IMR-90 (cell line): ENCODE results near the gene ORC5. TPM values are rescaled to one million over a fixed set of nuclear protein-coding genes. Genes with fewer than 3 reads are reported as not detected.

Experiments
- ATAC-seq: fragments of 200-7000 bp; cut with Tn5 transposase; 2 replicates; pipeline ENCODE4 v1.9.1; 2020; ENCODE audit warnings: low read depth, mild to moderate bottlenecking, moderate library complexity
- BruUV-seq: library from RNA; stranded (reverse); fragments of 400-500 nt; replicated peaks from 2 replicates; lab custom pipeline; 2021; lab: Mats Ljungman, UMichigan
- CTCF ChIA-PET: fragments of 300-600 bp; formaldehyde crosslinking; extraction: SDS; loops from one replicate; lab custom pipeline; 2021; ENCODE audit warnings: antibody characterized with exemption; lab: Yijun Ruan, JAX
- POLR2A ChIA-PET: fragments of 300-600 bp; sonication (Branson Sonifier 250); formaldehyde crosslinking; loops from one replicate; lab custom pipeline; 2022; ENCODE audit warnings: antibody characterized with exemption; ENCODE audit not compliant: unreplicated experiment; lab: Charles Lee
- DNase-seq: peaks from one replicate; pipeline ENCODE4 v3.0.0; 2013
- H2AFZ ChIP-seq: replicated peaks from 2 replicates; pipeline ENCODE3; 2013; ENCODE audit warnings: low read length, mild to moderate bottlenecking; ENCODE audit not compliant: poor library complexity
- H2AK5ac ChIP-seq: 2 replicates; pipeline ENCODE4 v1.6.1; 2013; ENCODE audit warnings: low read depth, low read length, inconsistent platforms
- H2AK9ac ChIP-seq: replicated peaks from 2 replicates; pipeline ENCODE3; 2013; ENCODE audit warnings: mild to moderate bottlenecking, low read depth, low read length, moderate library complexity; ENCODE audit not compliant: poor library complexity
- H2BK120ac ChIP-seq: 2 replicates; pipeline ENCODE4 v1.6.1; 2013; ENCODE audit warnings: low read depth, low read length, inconsistent platforms
- H2BK15ac ChIP-seq: 3 replicates; pipeline ENCODE4 v1.6.1; 2013; ENCODE audit warnings: low read depth, low read length, inconsistent platforms
- H2BK20ac ChIP-seq: 2 replicates; pipeline ENCODE4 v1.6.1; 2013; ENCODE audit warnings: low read depth, mild to moderate bottlenecking, inconsistent platforms, low read length, moderate library complexity
- H2BK5ac ChIP-seq: 2 replicates; pipeline ENCODE4 v1.6.1; 2013; ENCODE audit warnings: mild to moderate bottlenecking, low read depth, low read length, inconsistent platforms; ENCODE audit not compliant: poor library complexity, severe bottlenecking
- H3K14ac ChIP-seq: replicated peaks from 2 replicates; pipeline ENCODE4 v1.6.1; 2013; ENCODE audit warnings: low read depth, low read length, inconsistent platforms
- H3K18ac ChIP-seq: 2 replicates; pipeline ENCODE4 v1.6.1; 2013; ENCODE audit warnings: low read depth, low read length, control low read depth
- H3K23ac ChIP-seq: 2 replicates; pipeline ENCODE4 v1.6.1; 2013; ENCODE audit warnings: low read depth, low read length, inconsistent platforms
- H3K27ac ChIP-seq: 2 replicates; pipeline ENCODE4 v1.5.1; 2013; ENCODE audit warnings: mild to moderate bottlenecking, control low read depth, low read length; ENCODE audit not compliant: insufficient read depth
- H3K27me3 ChIP-seq: 2 replicates; pipeline ENCODE4 v1.6.1; 2013; ENCODE audit warnings: low read length; ENCODE audit not compliant: control insufficient read depth, insufficient read depth
- H3K36me3 ChIP-seq: 2 replicates; pipeline ENCODE4 v1.6.1; 2013; ENCODE audit warnings: low read length, mixed read lengths; ENCODE audit not compliant: control insufficient read depth, insufficient read depth
- H3K4ac ChIP-seq: 2 replicates; pipeline ENCODE4 v1.6.1; 2013; ENCODE audit warnings: low read depth, low read length, inconsistent platforms
- H3K4me1 ChIP-seq: 2 replicates; pipeline ENCODE4 v1.6.1; 2013; ENCODE audit warnings: low read length, mixed read lengths; ENCODE audit not compliant: control insufficient read depth, insufficient read depth
- H3K4me2 ChIP-seq: 2 replicates; pipeline ENCODE4 v1.6.1; 2013; ENCODE audit warnings: low read depth, mild to moderate bottlenecking, control low read depth, low read length, moderate library complexity
- H3K4me3 ChIP-seq: 2 replicates; pipeline ENCODE4 v1.5.1; 2013; ENCODE audit warnings: low read depth, mild to moderate bottlenecking, control low read depth, low read length, moderate library complexity; ENCODE audit not compliant: insufficient read depth
- H3K56ac ChIP-seq: 2 replicates; pipeline ENCODE4 v1.6.1; 2013; ENCODE audit warnings: low read length, inconsistent platforms; ENCODE audit not compliant: insufficient read depth; ENCODE audit errors: extremely low read depth
- H3K79me1 ChIP-seq, 2 experiments: 2 replicates each; pipeline ENCODE4 v1.6.1; 2013; ENCODE audit warnings: low read length in 2 of 2, inconsistent platforms in 1 of 2, low read depth in 1 of 2
- H3K9ac ChIP-seq: 2 replicates; pipeline ENCODE4 v1.6.1; 2013; ENCODE audit warnings: low read depth, low read length, control low read depth
- H3K9me1 ChIP-seq: 2 replicates; pipeline ENCODE4 v1.6.1; 2013; ENCODE audit warnings: low read length, inconsistent platforms; ENCODE audit not compliant: insufficient read depth
- H3K9me3 ChIP-seq: 2 replicates; pipeline ENCODE4 v1.6.1; 2013; ENCODE audit warnings: low read length; ENCODE audit not compliant: control insufficient read depth, insufficient read depth
- H4K20me1 ChIP-seq: 2 replicates; pipeline ENCODE4 v1.6.1; 2013; ENCODE audit warnings: low read length, inconsistent platforms; ENCODE audit not compliant: insufficient read depth
- H4K5ac ChIP-seq: 2 replicates; pipeline ENCODE4 v1.6.1; 2013; ENCODE audit warnings: mild to moderate bottlenecking, low read depth, low read length, control low read depth
- H4K8ac ChIP-seq, 2 experiments: 2 replicates each; pipeline ENCODE4 v1.6.1; 2013; ENCODE audit warnings: low read depth in 2 of 2, low read length in 2 of 2, control low read depth in 1 of 2, inconsistent platforms in 1 of 2
- H4K91ac ChIP-seq: 2 replicates; pipeline ENCODE4 v1.6.1; 2013; ENCODE audit warnings: low read depth, low read length, inconsistent platforms; ENCODE audit not compliant: insufficient read depth
- FOS ChIP-seq: fragments of 150-350 bp; IDR thresholded peaks from 2 replicates; pipeline ENCODE4 v1.6.1; 2016; ENCODE audit warnings: low read depth, low read length
- MAFK ChIP-seq: IDR thresholded peaks from 2 replicates; pipeline ENCODE4 v1.6.1; 2012; ENCODE audit warnings: low read depth, low read length, improper control_type of control experiment
- MAZ ChIP-seq: IDR thresholded peaks from 2 replicates; pipeline ENCODE4 v1.6.1; 2012; ENCODE audit warnings: low read depth, mild to moderate bottlenecking, low read length, improper control_type of control experiment, moderate library complexity, borderline replicate concordance
- NFE2L2 ChIP-seq: fragments of 150-350 bp; IDR thresholded peaks from 2 replicates; pipeline ENCODE4 v1.6.1; 2016; ENCODE audit warnings: low read depth, mild to moderate bottlenecking, low read length
- POLR2A ChIP-seq: IDR thresholded peaks from 2 replicates; pipeline ENCODE4 v1.6.1; 2012; ENCODE audit warnings: mild to moderate bottlenecking, low read depth, low read length
- RCOR1 ChIP-seq: IDR thresholded peaks from 2 replicates; pipeline ENCODE4 v1.6.1; 2012; ENCODE audit warnings: mild to moderate bottlenecking, low read length, improper control_type of control experiment; ENCODE audit not compliant: insufficient replicate concordance
- USF2 ChIP-seq: fragments of 150-350 bp; IDR thresholded peaks from 2 replicates; pipeline ENCODE4 v1.6.1; 2017; ENCODE audit warnings: mild to moderate bottlenecking, antibody characterized with exemption, low read length, low read depth
- WGBS, 2 experiments: methylation state at CpG; one replicate each; pipeline versions ENCODE4 v1.1.5 to v1.1.7; 2013; ENCODE audit warnings: missing lambda C conversion rate in 2 of 2; ENCODE audit not compliant: insufficient read length in 1 of 2; ENCODE audit errors: extremely low coverage in 2 of 2; 5-methylcytosine and 5-hydroxymethylcytosine counted together
- dilution Hi-C: fragments of 300-500 bp; cut with HindIII; formaldehyde crosslinking; loops from one replicate; pipeline ENCODE4 v1.14.3; 2018; ENCODE audit warnings: low sequenced_read_pairs; ENCODE audit not compliant: unreplicated experiment
- in situ Hi-C: fragments of 300-500 bp; cut with MboI; formaldehyde crosslinking; loops from 3 replicates; pipeline ENCODE4 v1.14.3; 2019; ENCODE audit warnings: low sequenced_read_pairs, inconsistent platforms, mixed read lengths
- intact Hi-C: fragments of 100-400 bp; cut with micrococcal nuclease; formaldehyde crosslinking; loops from 2 replicates; pipeline ENCODE4 v1.10.0; 2022
- polyA plus RNA-seq, 3 experiments: library from polyadenylated mRNA; depleted of rRNA; stranded (reverse); fragments of >200 nt; gene quantifications; 2 replicates each; pipeline ENCODE4 v1.2.3, GENCODE V29; 2012; ENCODE audit warnings: low replicate concordance in 1 of 3
- total RNA-seq: library from RNA; depleted of rRNA; stranded (reverse); fragments of >200 nt; gene quantifications from 2 replicates; pipeline ENCODE4 v1.2.3, GENCODE V29; 2012

Gene ORC5
- total and polyA plus RNA-seq, 2 of the 4 experiments (the other 2 are of a cell fraction) = 7.9 to 18.8 TPM

GRCh38 chr7:104142147-104142546, 65.7 kb downstream of the ORC5 start:
- H3K36me3 ChIP-seq = no peaks in the 10 kb centered on the region
- H2BK15ac ChIP-seq = no peak overlapping the region
- in situ Hi-C loops = no loop called here

More at GRCh38 chr7:104142147-104142546, 65.7 kb downstream of the ORC5 start:
- no peak overlapping the region for H2AK5ac ChIP-seq
- no peak overlapping the region for H4K8ac ChIP-seq
- H2AK9ac ChIP-seq = no peak overlapping the region
- H4K20me1 ChIP-seq = no peaks in the 10 kb centered on the region
- no TSS peak for BruUV-seq
- intact Hi-C loops = no loop called here
- no peak for ATAC-seq
- CTCF ChIA-PET = no interaction called here
- POLR2A ChIA-PET = no interaction called here
- no peak overlapping the region for H2BK20ac ChIP-seq
- H2BK5ac ChIP-seq = no peak overlapping the region
- no peak overlapping the region for H3K4me3 ChIP-seq
- H3K9me1 ChIP-seq = peaks cover 11% of the 10 kb centered on the region
- H3K4ac ChIP-seq = no peak overlapping the region
- no peak overlapping the region for H3K14ac ChIP-seq
- no peak overlapping the region for H4K91ac ChIP-seq
- no CpG with 5 or more reads among the region's 2 CpGs for WGBS, 2 experiments
- dilution Hi-C loops = no loop called here
- peaks cover 5% of the 10 kb centered on the region; the same call in 1 of the 2 replicates for H3K4me1 ChIP-seq
- no peak overlapping the region for H4K5ac ChIP-seq
- H3K9me3 ChIP-seq = no peaks in the 10 kb centered on the region
- H2BK120ac ChIP-seq = no peak overlapping the region
- no peak overlapping the region for H3K56ac ChIP-seq
- no peak overlapping the region for H2AFZ ChIP-seq
- no peak overlapping the region for H3K18ac ChIP-seq
- H3K4me2 ChIP-seq = no peak overlapping the region
- H3K23ac ChIP-seq = no peak overlapping the region
- no peaks in the 10 kb centered on the region for H3K27me3 ChIP-seq
- no peak overlapping the region for H3K27ac ChIP-seq
- peaks cover 3 to 13% of the 10 kb centered on the region in 2 experiments; a peak in 3 of 4 replicates for H3K79me1 ChIP-seq
- DNase-seq = no peak
- no peak overlapping the region for H3K9ac ChIP-seq
- TF ChIP-seq MAFK (no peak), NFE2L2 (no peak), USF2 (no peak), RCOR1 (no peak), FOS (no peak), MAZ (no peak), POLR2A (no peak)
